NCI-H82 (cell line): ENCODE measurements around the gene DDX39A.
"Not testable (repeated sequence)": the region's sequence is repeated elsewhere in the genome, so short reads cannot be mapped to it uniquely, and the experiment has no call there.

Experiments used
- DNase-seq: peaks from one replicate; lab custom pipeline; 2025; lab: John Stamatoyannopoulos, UW

Gene DDX39A

DNA sequence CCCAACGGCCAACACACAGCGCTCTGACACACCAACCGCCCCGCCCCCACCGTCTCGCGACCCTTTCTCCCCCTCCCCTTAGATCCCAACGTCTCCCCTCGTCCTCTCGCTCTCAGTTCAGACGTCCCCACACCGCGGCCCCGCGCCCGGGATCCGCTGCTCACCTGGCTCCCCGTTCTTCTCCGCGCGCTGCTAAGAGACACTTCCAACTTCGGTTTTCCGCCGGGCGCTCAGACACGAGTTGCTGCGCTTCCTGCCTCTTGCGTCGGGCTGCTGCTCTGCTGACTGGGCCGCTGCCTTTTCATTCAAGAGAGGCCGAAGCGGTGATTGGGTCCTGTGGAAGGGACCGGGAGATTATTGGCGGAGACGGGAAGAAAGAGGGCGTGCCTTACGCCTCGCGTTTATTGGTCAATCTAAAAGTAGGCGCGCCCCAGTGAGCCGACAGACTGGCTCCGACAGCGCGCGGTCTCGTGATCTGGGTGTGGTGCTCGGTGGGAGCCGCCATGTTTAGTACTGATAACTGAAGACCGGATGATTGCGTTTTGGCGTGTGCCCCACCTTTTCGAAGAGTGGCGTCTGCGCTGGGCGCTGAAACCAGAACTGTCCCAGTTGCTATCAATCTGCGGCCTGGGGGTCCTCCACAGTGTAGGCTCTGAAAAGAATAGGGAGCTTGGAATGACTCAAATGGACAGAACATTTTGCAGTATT lies at the start of gene DDX39A:
TSS of gene DDX39A (minus strand) at position 236 of the 708 bp plus-strand sequence. CDS start 6,121 bp downstream, outside the sequence.
- peak; percentile 100 for DNase-seq

- DNase-seq = no peak
These were observed 48.7 kb upstream of the DDX39A start for GRCh38 chr19:14467816-14468215.

DNA sequence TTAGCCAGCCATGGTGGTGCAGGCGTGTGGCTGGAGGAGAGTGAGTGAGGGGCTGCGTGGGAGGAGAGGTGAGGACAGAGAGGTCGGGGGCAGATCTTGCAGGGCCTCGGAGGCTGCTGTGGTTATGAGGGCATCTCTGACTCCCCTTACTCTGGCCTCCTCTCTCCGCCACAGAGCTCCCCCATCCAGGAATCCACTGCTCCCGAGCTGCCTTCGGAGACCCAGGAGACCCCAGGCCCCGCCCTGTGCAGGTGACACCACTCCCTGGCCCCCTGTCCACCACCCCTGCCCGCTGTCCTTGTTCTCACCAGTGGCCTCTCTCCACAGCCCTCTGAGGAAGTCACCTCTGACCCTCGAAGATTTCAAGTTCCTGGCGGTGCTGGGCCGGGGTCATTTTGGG lies 48.2 kb upstream of the DDX39A start:
- no peak for DNase-seq

DNA sequence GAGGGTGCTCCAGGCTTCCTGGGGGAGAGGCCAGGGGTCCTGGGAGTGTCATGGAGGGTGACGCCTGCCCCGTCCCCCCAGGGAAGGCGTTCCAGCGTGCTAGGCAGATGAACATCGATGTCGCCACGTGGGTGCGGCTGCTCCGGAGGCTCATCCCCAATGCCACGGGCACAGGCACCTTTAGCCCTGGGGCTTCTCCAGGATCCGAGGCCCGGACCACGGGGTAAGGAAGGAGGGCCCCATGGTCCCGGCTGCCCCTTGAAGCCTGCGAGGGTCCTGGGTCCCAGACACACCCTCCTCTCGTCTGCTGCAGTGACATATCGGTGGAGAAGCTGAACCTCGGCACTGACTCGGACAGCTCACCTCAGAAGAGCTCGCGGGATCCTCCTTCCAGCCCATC lies 44.6 kb upstream of the DDX39A start:
- DNase-seq = no peak

DNA sequence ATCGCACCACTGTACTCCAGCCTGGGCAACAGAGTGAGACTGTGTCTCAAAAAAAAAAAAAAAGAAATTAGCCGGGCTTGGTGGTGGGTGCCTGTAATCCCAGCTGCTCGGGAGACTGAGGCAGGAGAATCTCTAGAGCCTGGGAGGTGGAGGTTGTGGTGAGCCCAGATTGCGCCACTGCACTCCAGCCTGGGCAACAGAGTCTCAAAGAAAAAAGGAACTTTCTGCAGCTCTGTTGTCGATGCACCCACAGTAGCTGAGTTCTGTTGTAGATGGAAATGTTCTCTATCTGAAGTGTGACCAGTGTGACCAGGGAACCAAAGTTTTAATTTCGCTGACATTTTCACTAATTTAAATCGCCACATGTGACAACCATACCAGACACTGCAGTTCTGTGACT lies 43.3 kb upstream of the DDX39A start:
- DNase-seq = not testable (repeated sequence)

- no peak for DNase-seq
These were observed 41.8 kb upstream of the DDX39A start for GRCh38 chr19:14460935-14461334.

GRCh38 chr19:14459703-14460102 lies 40.6 kb upstream of the DDX39A start:
- no peak for DNase-seq

GRCh38 chr19:14452303-14452702 lies 33.2 kb upstream of the DDX39A start:
- not testable (repeated sequence) for DNase-seq

DNA sequence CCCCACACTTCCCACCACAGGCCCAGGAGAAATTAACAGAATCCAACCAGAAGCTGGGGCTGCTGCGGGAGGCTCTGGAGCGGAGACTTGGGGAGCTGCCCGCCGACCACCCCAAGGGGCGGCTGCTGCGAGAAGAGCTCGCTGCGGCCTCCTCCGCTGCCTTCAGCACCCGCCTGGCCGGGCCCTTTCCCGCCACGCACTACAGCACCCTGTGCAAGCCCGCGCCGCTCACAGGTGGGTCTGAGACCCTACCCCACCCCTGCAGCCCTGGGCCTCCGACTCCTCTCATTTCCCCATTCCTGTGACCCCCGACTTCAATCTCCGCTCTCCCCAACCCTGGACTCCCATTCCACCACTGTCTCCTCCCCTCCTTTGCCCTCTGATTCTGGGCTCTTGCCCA lies 31.7 kb upstream of the DDX39A start:
- no peak for DNase-seq

GRCh38 chr19:14450168-14450874 lies 31.2 kb upstream of the DDX39A start:
- DNase-seq = peak; percentile 88

DNA sequence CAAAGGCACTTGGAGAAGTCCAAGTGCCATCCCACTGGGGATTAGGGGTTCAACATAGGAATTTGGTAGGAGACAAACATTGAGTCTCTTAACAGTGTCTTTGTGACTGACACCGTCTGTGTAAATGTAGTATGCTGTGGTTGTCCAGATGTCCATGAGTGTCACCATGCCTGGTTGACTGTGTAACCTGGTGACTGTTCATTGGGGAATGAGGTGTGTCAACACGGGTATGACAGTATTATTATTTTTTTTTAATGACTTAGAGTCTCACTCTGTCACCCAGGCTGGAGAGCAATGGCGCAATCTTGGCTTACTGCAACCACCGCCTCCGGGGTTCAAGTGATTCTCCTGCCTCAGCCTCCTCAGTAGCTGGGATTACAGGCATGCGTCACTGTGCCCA lies 30.2 kb upstream of the DDX39A start:
- no peak for DNase-seq

DNA sequence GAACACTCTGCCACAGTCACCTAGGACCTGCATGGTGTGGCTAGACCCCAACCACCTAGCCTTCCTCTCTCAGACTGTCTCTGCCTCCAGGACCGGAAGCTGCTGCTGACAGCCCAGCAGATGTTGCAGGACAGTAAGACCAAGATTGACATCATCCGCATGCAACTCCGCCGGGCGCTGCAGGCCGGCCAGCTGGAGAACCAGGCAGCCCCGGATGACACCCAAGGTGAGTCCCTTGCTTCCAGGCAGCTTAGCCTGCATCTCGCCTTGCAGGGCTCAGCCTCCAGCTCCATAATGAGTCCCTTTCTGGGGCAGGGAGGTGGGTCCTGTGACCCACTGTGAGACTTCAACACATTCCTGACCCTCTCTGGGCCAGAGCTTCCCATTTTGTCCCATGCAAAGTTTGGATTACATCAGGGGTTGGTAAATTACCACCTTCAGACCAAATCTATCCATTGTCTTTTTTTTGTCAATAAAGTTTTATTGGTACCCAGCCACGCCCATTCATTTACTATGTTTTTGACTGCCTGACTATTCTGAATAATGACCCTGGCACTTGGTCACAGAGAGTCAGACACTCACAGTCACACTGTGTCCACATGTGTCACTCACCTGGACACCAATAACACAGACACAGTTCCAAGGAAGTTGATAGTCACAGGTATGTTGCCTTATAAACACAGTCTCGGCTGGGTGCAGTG lies 27.3 kb upstream of the DDX39A start:
- no peak for DNase-seq

DNA sequence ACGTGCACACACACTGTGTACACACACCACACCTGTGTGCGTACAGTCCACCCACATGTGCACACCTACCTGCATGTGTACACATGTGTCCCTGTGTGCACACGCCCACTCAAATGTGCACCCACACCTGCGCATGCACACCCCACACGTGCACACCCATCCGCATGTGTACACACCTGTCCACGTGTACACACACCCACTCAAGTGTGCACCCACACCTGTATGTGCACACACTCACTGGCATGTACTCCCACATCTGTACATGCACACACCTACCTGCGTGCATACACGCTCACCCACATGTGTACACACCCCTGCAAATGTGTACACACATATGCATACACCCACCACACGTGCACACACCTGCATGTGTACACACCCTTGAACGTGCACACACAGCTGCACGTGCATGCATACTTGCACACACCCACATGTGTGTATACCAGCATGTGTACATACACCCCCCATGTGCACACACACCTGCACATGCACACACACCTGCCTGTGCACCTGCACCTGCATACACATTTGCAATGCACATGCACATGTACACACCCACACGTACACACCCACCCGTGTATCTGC lies 24.6 kb upstream of the DDX39A start:
- DNase-seq = no peak

- no peak for DNase-seq
These were observed 23.9 kb upstream of the DDX39A start for GRCh38 chr19:14442891-14443631.

- no peak for DNase-seq
These were observed 22.1 kb upstream of the DDX39A start for GRCh38 chr19:14441041-14441938.

GRCh38 chr19:14440049-14440448 lies 20.9 kb upstream of the DDX39A start:
- DNase-seq = no peak

GRCh38 chr19:14439014-14439413 lies 19.9 kb upstream of the DDX39A start:
- no peak for DNase-seq

DNA sequence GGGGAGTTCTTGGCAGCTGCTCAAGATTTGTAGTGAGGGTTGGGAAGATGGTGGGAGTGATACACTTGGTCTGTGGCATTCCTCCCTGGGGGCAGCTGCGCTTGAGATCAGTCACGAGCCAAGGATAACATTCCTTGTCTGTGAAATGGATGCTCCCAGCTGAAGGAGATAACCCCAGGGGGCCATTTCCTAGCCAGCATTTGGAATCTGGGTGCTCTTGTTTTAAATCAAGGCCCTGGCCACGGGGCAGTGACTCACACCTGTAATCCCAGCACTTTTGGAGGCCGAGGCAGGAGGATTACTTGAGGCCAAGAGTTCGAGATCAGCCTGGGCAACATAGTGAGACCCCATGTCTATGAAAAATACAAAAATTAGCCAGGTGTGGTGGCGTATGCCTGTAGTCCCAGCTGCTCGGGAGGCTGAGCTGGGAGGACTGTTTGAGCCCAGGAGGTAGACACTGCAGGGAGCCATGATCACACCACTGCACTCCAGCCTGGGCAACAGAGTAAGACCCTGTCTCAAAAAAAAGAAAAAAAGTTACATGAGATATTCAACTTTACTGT lies 18.5 kb upstream of the DDX39A start:
- DNase-seq = no peak

GRCh38 chr19:14435320-14436050 lies 16.3 kb upstream of the DDX39A start:
- DNase-seq = no peak
